GM12878 (cell line): ENCODE data around the gene ARHGAP19. TPM values are rescaled to one million over a fixed set of nuclear protein-coding genes. Genes with fewer than 3 reads are reported as not detected.

Experiments
- BCL11A ChIP-seq: IDR thresholded peaks from 2 replicates; pipeline ENCODE4 v1.6.1; 2011; ENCODE audit warnings: low read depth, low read length
- BCL3 ChIP-seq: IDR thresholded peaks from 2 replicates; pipeline ENCODE4 v1.6.1; 2011; ENCODE audit warnings: borderline replicate concordance, low read depth, mild to moderate bottlenecking, moderate library complexity, low read length; ENCODE audit not compliant: insufficient read depth, poor library complexity, severe bottlenecking
- ESRRA ChIP-seq: IDR thresholded peaks from 2 replicates; pipeline ENCODE4 v1.6.1; 2012; ENCODE audit warnings: mild to moderate bottlenecking, low read length, improper control_type of control experiment
- ETV6 ChIP-seq, 2 experiments: fragments of 450-650 bp in 1 of 2; IDR thresholded peaks in 1 of 2; conservative IDR thresholded peaks in 1 of 2; 2 replicates each; pipeline ENCODE4 v1.6.1; 2014; ENCODE audit warnings: antibody characterized with exemption in 1 of 2, borderline replicate concordance in 1 of 2, low read depth in 1 of 2, mild to moderate bottlenecking in 1 of 2, moderate library complexity in 1 of 2
- FOXK2 ChIP-seq: fragments of 450-650 bp; IDR thresholded peaks from 2 replicates; pipeline ENCODE4 v1.6.1; 2017; ENCODE audit warnings: mild to moderate bottlenecking, moderate library complexity
- FOXM1 ChIP-seq: IDR thresholded peaks from 2 replicates; pipeline ENCODE4 v1.6.1; 2012; ENCODE audit warnings: low read depth, mild to moderate bottlenecking, inconsistent platforms, low read length, moderate library complexity
- JUNB ChIP-seq: IDR thresholded peaks from 2 replicates; pipeline ENCODE4 v1.6.1; 2016; ENCODE audit warnings: antibody characterized with exemption, mild to moderate bottlenecking
- NR2C2 ChIP-seq: IDR thresholded peaks from 2 replicates; pipeline ENCODE4 v1.6.1; 2011; ENCODE audit warnings: borderline replicate concordance, low read depth; ENCODE audit not compliant: control insufficient read depth, insufficient read length
- PAX8 ChIP-seq: fragments of 450-650 bp; IDR thresholded peaks from 2 replicates; pipeline ENCODE4 v1.6.1; 2017; ENCODE audit warnings: mild to moderate bottlenecking, moderate library complexity
- POLR2AphosphoS5 ChIP-seq: IDR thresholded peaks from 2 replicates; pipeline ENCODE4 v1.6.1; 2011; ENCODE audit warnings: mild to moderate bottlenecking, low read length, inconsistent platforms
- SREBF2 ChIP-seq: IDR thresholded peaks from 2 replicates; pipeline ENCODE4 v1.6.1; 2012; ENCODE audit warnings: mild to moderate bottlenecking, low read length
- STAT1 ChIP-seq: fragments of 450-650 bp; conservative IDR thresholded peaks from 2 replicates; pipeline ENCODE4 v1.6.1; 2014; ENCODE audit warnings: antibody characterized with exemption, mild to moderate bottlenecking
- TBL1XR1 ChIP-seq: IDR thresholded peaks from 2 replicates; pipeline ENCODE4 v1.6.1; 2012; ENCODE audit warnings: low read depth, low read length, improper control_type of control experiment
- TCF3 ChIP-seq: IDR thresholded peaks from 2 replicates; pipeline ENCODE4 v1.6.1; 2012; ENCODE audit warnings: low read depth, mild to moderate bottlenecking, low read length, borderline replicate concordance; ENCODE audit not compliant: insufficient read depth
- TCF7 ChIP-seq: IDR thresholded peaks from 2 replicates; pipeline ENCODE4 v1.6.1; 2014; ENCODE audit warnings: antibody characterized with exemption, borderline replicate concordance
- USF1 ChIP-seq: IDR thresholded peaks from 2 replicates; pipeline ENCODE4 v1.6.1; 2011; ENCODE audit warnings: borderline replicate concordance, low read depth, mild to moderate bottlenecking, moderate library complexity, mixed read lengths, low read length; ENCODE audit not compliant: insufficient read depth; ENCODE audit errors: extremely low read length
- YBX1 ChIP-seq: fragments of 450-650 bp; IDR thresholded peaks from 2 replicates; pipeline ENCODE4 v1.6.1; 2016; ENCODE audit warnings: antibody characterized with exemption
- ZNF384 ChIP-seq: IDR thresholded peaks from 2 replicates; pipeline ENCODE4 v1.6.1; 2012; ENCODE audit warnings: low read depth, mild to moderate bottlenecking, low read length, improper control_type of control experiment, borderline replicate concordance
- ZZZ3 ChIP-seq: IDR thresholded peaks from 2 replicates; pipeline ENCODE4 v1.6.1; 2011; ENCODE audit warnings: low read depth; ENCODE audit not compliant: control insufficient read depth, insufficient read length
- polyA plus RNA-seq, 11 experiments: library from polyadenylated mRNA; depleted of rRNA in 4 of 11; unstranded in 6 of 11; stranded (reverse) in 5 of 11; fragments of >200 nt; fragmentation: Nextera tagmentation in 4 of 11; fragmentation: Illumina TruSeq in 1 of 11; extraction: Ambion mirVana in 4 of 11; extraction: Trizol in 1 of 11; gene quantifications; 1 replicate in 1 of 11; 2 replicates in 10 of 11; pipeline versions ENCODE4 v1.2.1 to v1.2.3, GENCODE V29; 2011 to 2016; ENCODE audit warnings: inconsistent platforms in 2 of 11, missing spikeins in 2 of 11, low read depth in 1 of 11
- total RNA-seq, 4 experiments: library from RNA; depleted of rRNA in 3 of 4; stranded (reverse); fragments of >200 nt in 3 of 4; fragmentation: Illumina TruSeq in 1 of 4; extraction: Trizol in 1 of 4; gene quantifications; 2 replicates each; pipeline versions ENCODE4 v1.2.1 to v1.2.3, GENCODE V29; 2013 to 2021
- TF ChIP-seq, protein P1 (sequence below): fragments of 450-650 bp; formaldehyde crosslinking; IDR thresholded peaks from 2 replicates; pipeline ENCODE4 v1.4.0; 2020; ENCODE audit warnings: mild to moderate bottlenecking, moderate library complexity
- TF ChIP-seq, protein P2 (sequence below): fragments of 450-650 bp; formaldehyde crosslinking; IDR thresholded peaks from 2 replicates; pipeline ENCODE4 v1.4.0; 2022; ENCODE audit warnings: mild to moderate bottlenecking, moderate library complexity

ARHGAP19 gene
- total and polyA plus RNA-seq, 10 of the 15 experiments (the other 5 are each of a cell fraction or from before 2014, with no cell fraction given) = 13.3 to 40.7 (median 22.6) TPM

DNA sequence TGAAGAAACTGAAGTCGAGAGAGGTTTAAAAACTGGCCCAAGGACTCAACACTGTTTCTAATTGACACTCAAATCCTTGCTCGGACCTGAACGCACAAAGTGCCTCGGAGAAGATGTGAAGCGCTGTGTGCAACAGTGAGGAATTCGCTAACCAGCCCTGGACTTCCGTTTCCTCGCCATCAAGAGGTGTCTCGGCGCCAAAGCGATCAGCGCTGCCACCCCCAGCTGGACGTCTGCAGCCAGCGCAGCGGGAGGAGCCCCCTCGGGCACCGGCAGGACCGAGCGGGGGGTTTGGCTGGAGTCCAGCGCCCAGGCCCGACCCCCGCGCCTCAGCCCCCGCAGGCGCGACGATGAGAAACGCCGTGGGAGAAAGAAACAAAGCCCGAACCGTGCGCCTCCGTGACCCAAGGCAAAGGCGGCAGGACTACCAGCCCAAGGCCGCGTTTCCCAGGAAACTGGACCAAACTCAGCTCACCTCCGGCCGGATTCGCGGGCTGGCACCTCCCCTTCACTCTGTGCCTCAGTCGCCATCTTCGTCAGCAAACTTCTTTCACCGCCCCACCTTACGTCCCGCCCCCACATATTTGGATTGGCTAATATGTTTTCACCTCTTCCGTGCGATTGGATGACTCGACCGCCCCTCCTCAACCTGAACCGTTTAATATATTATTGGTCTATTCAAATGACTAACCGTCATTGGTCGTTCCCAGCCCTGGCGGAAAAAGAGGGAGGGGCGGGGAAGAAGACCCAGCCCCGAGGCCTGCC, at the start of gene ARHGAP19 (continued):
- TF ChIP-seq NR2C2 (no peak), BCL11A (0 out of 2 replicates have a peak, but pooled peaks have one; percentile 24), JUNB (no peak), STAT1 (no peak), ZNF384 (peak; percentile 13; the same call in 1 of the 2 replicates), PAX8 (no peak), BCL3 (no peak), USF1 (no peak), ZZZ3 (no peak), POLR2AphosphoS5 (peak; percentile 75; the same call in 1 of the 2 replicates), SREBF2 (no peak), FOXK2 (no peak), FOXM1 (0 out of 2 replicates have a peak, but pooled peaks have one; percentile 70), YBX1 (no peak), TCF3 (0 out of 2 replicates have a peak, but pooled peaks have one; percentile 30), TCF7 (no peak), TBL1XR1 (no peak), ESRRA (no peak), ETV6 (conservative IDR thresholded peaks at IDR 0.05 in 1 of 2, IDR thresholded peaks at IDR 0.05 in 1 of 2; ENCODE audit: borderline replicate concordance in 1 of 2, low read depth in 1 of 2) (peak in 1 of 2 experiments; percentile 19; a peak in 1 of 4 replicates)
- TF ChIP-seq, protein P1, sequence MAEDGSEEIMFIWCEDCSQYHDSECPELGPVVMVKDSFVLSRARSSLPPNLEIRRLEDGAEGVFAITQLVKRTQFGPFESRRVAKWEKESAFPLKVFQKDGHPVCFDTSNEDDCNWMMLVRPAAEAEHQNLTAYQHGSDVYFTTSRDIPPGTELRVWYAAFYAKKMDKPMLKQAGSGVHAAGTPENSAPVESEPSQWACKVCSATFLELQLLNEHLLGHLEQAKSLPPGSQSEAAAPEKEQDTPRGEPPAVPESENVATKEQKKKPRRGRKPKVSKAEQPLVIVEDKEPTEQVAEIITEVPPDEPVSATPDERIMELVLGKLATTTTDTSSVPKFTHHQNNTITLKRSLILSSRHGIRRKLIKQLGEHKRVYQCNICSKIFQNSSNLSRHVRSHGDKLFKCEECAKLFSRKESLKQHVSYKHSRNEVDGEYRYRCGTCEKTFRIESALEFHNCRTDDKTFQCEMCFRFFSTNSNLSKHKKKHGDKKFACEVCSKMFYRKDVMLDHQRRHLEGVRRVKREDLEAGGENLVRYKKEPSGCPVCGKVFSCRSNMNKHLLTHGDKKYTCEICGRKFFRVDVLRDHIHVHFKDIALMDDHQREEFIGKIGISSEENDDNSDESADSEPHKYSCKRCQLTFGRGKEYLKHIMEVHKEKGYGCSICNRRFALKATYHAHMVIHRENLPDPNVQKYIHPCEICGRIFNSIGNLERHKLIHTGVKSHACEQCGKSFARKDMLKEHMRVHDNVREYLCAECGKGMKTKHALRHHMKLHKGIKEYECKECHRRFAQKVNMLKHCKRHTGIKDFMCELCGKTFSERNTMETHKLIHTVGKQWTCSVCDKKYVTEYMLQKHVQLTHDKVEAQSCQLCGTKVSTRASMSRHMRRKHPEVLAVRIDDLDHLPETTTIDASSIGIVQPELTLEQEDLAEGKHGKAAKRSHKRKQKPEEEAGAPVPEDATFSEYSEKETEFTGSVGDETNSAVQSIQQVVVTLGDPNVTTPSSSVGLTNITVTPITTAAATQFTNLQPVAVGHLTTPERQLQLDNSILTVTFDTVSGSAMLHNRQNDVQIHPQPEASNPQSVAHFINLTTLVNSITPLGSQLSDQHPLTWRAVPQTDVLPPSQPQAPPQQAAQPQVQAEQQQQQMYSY = no peak
- TF ChIP-seq, protein P2, sequence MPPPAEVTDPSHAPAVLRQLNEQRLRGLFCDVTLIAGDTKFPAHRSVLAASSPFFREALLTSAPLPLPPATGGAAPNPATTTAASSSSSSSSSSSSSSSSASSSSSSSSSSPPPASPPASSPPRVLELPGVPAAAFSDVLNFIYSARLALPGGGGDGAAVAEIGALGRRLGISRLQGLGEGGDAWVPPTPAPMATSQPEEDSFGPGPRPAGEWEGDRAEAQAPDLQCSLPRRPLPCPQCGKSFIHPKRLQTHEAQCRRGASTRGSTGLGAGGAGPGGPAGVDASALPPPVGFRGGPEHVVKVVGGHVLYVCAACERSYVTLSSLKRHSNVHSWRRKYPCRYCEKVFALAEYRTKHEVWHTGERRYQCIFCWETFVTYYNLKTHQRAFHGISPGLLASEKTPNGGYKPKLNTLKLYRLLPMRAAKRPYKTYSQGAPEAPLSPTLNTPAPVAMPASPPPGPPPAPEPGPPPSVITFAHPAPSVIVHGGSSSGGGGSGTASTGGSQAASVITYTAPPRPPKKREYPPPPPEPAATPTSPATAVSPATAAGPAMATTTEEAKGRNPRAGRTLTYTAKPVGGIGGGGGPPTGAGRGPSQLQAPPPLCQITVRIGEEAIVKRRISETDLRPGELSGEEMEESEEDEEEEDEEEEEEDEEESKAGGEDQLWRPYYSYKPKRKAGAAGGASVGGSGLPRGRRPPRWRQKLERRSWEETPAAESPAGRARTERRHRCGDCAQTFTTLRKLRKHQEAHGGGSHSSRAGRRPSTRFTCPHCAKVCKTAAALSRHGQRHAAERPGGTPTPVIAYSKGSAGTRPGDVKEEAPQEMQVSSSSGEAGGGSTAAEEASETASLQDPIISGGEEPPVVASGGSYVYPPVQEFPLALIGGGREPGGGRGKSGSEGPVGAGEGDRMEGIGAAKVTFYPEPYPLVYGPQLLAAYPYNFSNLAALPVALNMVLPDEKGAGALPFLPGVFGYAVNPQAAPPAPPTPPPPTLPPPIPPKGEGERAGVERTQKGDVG (CRISPR knock-in tag) = no peak
